CD14-positive monocyte (primary cell): ENCODE data around the gene FBXL16. TPM values are rescaled to one million over a fixed set of nuclear protein-coding genes. Genes with fewer than 3 reads are reported as not detected.

Source experiments
- DNase-seq, 3 donors: peaks; one replicate each; pipeline ENCODE4 v3.0.0-alpha.2; 2011 to 2022
- H2AFZ ChIP-seq: 2 replicates; pipeline ENCODE4 v1.6.0; 2012; ENCODE audit warnings: mild to moderate bottlenecking, low read depth, low read length, inconsistent platforms; ENCODE audit not compliant: insufficient read depth, poor library complexity, severe bottlenecking
- H3K27ac ChIP-seq, 2 donors: 1 replicate in 1 of 2; 2 replicates in 1 of 2; pipeline ENCODE4 v1.5.1; 2012 to 2013; ENCODE audit warnings: low read length in 2 of 2, control low read depth in 1 of 2, inconsistent platforms in 1 of 2, low read depth in 1 of 2, mild to moderate bottlenecking in 1 of 2
- H3K27me3 ChIP-seq, 2 donors: one replicate each; pipeline versions ENCODE4 v1.6.0 to v1.6.1; 2011 to 2013; ENCODE audit warnings: low read length in 2 of 2; ENCODE audit not compliant: control insufficient read depth in 2 of 2, insufficient read depth in 2 of 2
- H3K36me3 ChIP-seq, 2 donors: replicated peaks in 1 of 2; 1 replicate in 1 of 2; 2 replicates in 1 of 2; pipeline versions ENCODE4 v1.5.1 to v1.6.1; 2012 to 2013; ENCODE audit warnings: low read length in 2 of 2, control low read depth in 1 of 2, inconsistent platforms in 1 of 2, mild to moderate bottlenecking in 1 of 2; ENCODE audit not compliant: insufficient read depth in 2 of 2, control insufficient read depth in 1 of 2
- H3K4me1 ChIP-seq, 2 donors: 1 replicate in 1 of 2; 2 replicates in 1 of 2; pipeline versions ENCODE4 v1.5.1 to v1.6.1; 2012 to 2013; ENCODE audit warnings: low read length in 2 of 2, control low read depth in 1 of 2, inconsistent platforms in 1 of 2, mild to moderate bottlenecking in 1 of 2, moderate library complexity in 1 of 2; ENCODE audit not compliant: insufficient read depth in 2 of 2, control insufficient read depth in 1 of 2
- H3K4me2 ChIP-seq: replicated peaks from 2 replicates; pipeline ENCODE3; 2012; ENCODE audit warnings: low read length, moderate library complexity, mild to moderate bottlenecking; ENCODE audit not compliant: poor library complexity, severe bottlenecking; ENCODE audit errors: extremely low read depth
- H3K4me3 ChIP-seq, 3 experiments: fragments of 200-600 bp in 1 of 3; sonication (generic) in 1 of 3; replicated peaks in 1 of 3; 1 replicate in 2 of 3; 2 replicates in 1 of 3; pipeline ENCODE4 v1.5.1; 2011 to 2013; ENCODE audit warnings: low read length in 3 of 3, mild to moderate bottlenecking in 3 of 3, control low read depth in 2 of 3, low read depth in 2 of 3, inconsistent platforms in 1 of 3, moderate library complexity in 1 of 3
- H3K79me2 ChIP-seq: 2 replicates; pipeline ENCODE4 v1.6.0; 2012; ENCODE audit warnings: mild to moderate bottlenecking, control low read depth, inconsistent platforms, low read length, moderate library complexity; ENCODE audit not compliant: insufficient read depth
- H3K9ac ChIP-seq: 2 replicates; pipeline ENCODE4 v1.6.0; 2017; ENCODE audit warnings: low read length, mild to moderate bottlenecking; ENCODE audit not compliant: insufficient read depth, poor library complexity, severe bottlenecking
- H3K9me3 ChIP-seq, 2 donors: replicated peaks in 1 of 2; 1 replicate in 1 of 2; 2 replicates in 1 of 2; pipeline versions ENCODE4 v1.5.1 to v1.6.1; 2012 to 2013; ENCODE audit warnings: low read length in 2 of 2, control low read depth in 1 of 2; ENCODE audit not compliant: control insufficient read depth in 1 of 2, insufficient read depth in 1 of 2
- H4K20me1 ChIP-seq: 2 replicates; pipeline ENCODE4 v1.6.0; 2012; ENCODE audit warnings: mild to moderate bottlenecking, low read length, control low read depth, moderate library complexity; ENCODE audit not compliant: insufficient read depth
- H3K27ac Mint-ChIP-seq, 7 donors: one replicate each; pipeline ENCODE4 v1.8.0; 2020; ENCODE audit warnings: mild to moderate bottlenecking in 7 of 7, mixed read lengths in 7 of 7, moderate library complexity in 6 of 7, inconsistent platforms in 2 of 7
- H3K27me3 Mint-ChIP-seq, 3 donors: one replicate each; pipeline ENCODE4 v1.8.0; 2021 to 2022; ENCODE audit warnings: low read depth in 3 of 3, mild to moderate bottlenecking in 3 of 3, mixed read lengths in 3 of 3, moderate library complexity in 3 of 3, inconsistent platforms in 1 of 3
- H3K36me3 Mint-ChIP-seq, 2 donors: one replicate each; pipeline ENCODE4 v1.8.0; 2020; ENCODE audit warnings: mixed read lengths in 2 of 2, inconsistent platforms in 1 of 2, mild to moderate bottlenecking in 1 of 2
- H3K4me1 Mint-ChIP-seq: one replicate; pipeline ENCODE4 v1.8.0; 2020; ENCODE audit warnings: mild to moderate bottlenecking, mixed read lengths
- H3K4me3 Mint-ChIP-seq, 2 donors: one replicate each; pipeline ENCODE4 v1.8.0; 2020; ENCODE audit warnings: mild to moderate bottlenecking in 2 of 2, mixed read lengths in 2 of 2, moderate library complexity in 1 of 2
- H3K9me3 Mint-ChIP-seq, 7 donors: one replicate each; pipeline ENCODE4 v1.8.0; 2020 to 2022; ENCODE audit warnings: mixed read lengths in 7 of 7, mild to moderate bottlenecking in 6 of 7, moderate library complexity in 6 of 7, inconsistent platforms in 2 of 7
- CTCF ChIP-seq: fragments of 200-600 bp; IDR thresholded peaks from one replicate; pipeline ENCODE4 v1.8.0; 2022; ENCODE audit warnings: antibody characterized with exemption, mild to moderate bottlenecking
- WGBS: methylation state at CpG from one replicate; pipeline ENCODE4 v1.1.5; 2013; ENCODE audit warnings: missing lambda C conversion rate; ENCODE audit not compliant: insufficient coverage; 5-methylcytosine and 5-hydroxymethylcytosine counted together
- intact Hi-C, 2 donors: fragments of 100-400 bp; cut with micrococcal nuclease; formaldehyde crosslinking; loops; one replicate each; pipeline versions ENCODE4 v1.15.0 to v1.15.1; 2023
- polyA plus RNA-seq, 3 donors: library from polyadenylated mRNA; depleted of rRNA in 1 of 3; unstranded in 2 of 3; stranded (reverse) in 1 of 3; fragments of 300-500 nt in 2 of 3; fragments of >200 nt in 1 of 3; fragmentation: Illumina TruSeq in 2 of 3; gene quantifications; 1 replicate in 2 of 3; 2 replicates in 1 of 3; pipeline ENCODE4 v1.2.3, GENCODE V29; 2012 to 2021

Gene FBXL16
- polyA plus RNA-seq, 3 donors = 0.28 to 1.0 (median 0.49) TPM

- H3K9me3 Mint-ChIP-seq = no peaks in the 10 kb centered on the region
- peaks cover 0 to 3% (median 0%) of the 10 kb centered on the region in 3 donors for H3K27me3 Mint-ChIP-seq
- H3K4me1 Mint-ChIP-seq = peaks cover 10% of the 10 kb centered on the region
- no peaks in the 10 kb centered on the region for H3K9me3 ChIP-seq
- no peak overlapping the region for H3K27ac Mint-ChIP-seq
- H4K20me1 ChIP-seq = no peaks in the 10 kb centered on the region
- H3K4me3 Mint-ChIP-seq = no peak overlapping the region
- H2AFZ ChIP-seq = no peak overlapping the region
- H3K4me1 ChIP-seq = peaks cover 11 to 16% of the 10 kb centered on the region in 2 donors
- H3K36me3 ChIP-seq = no peaks in the 10 kb centered on the region
- H3K9ac ChIP-seq = no peak overlapping the region
- H3K4me3 ChIP-seq = no peak overlapping the region
- H3K27ac ChIP-seq = no peak overlapping the region
- H3K4me2 ChIP-seq = no peak overlapping the region
- no peak for TF ChIP-seq CTCF
- H3K27me3 ChIP-seq = no peaks in the 10 kb centered on the region
- 98% methylated on average over 22 of the region's 22 CpGs for WGBS
- no peak for DNase-seq
- intact Hi-C loops = no loop called here
- H3K79me2 ChIP-seq = no peaks in the 10 kb centered on the region
- H3K36me3 Mint-ChIP-seq = peaks cover 0 to 9% of the 10 kb centered on the region in 2 donors
Measured at GRCh38 chr16:657487-657886, 48.1 kb downstream of the FBXL16 start.

GRCh38 chr16:654034-654433 is 51.6 kb downstream of the FBXL16 start:
- H3K4me3 Mint-ChIP-seq = no peak overlapping the region
- no peaks in the 10 kb centered on the region for H3K27me3 ChIP-seq
- no peak overlapping the region for H2AFZ ChIP-seq
- H3K79me2 ChIP-seq = no peaks in the 10 kb centered on the region
- no peak overlapping the region for H3K27ac ChIP-seq
- H3K27me3 Mint-ChIP-seq = peaks cover 0 to 3% (median 2%) of the 10 kb centered on the region in 3 donors
- DNase-seq = no peak
- no peaks in the 10 kb centered on the region for H3K9me3 Mint-ChIP-seq
- H3K4me3 ChIP-seq = no peak overlapping the region
- H3K36me3 ChIP-seq = no peaks in the 10 kb centered on the region
- H3K4me1 Mint-ChIP-seq = peaks cover 5% of the 10 kb centered on the region
- no peaks in the 10 kb centered on the region for H3K9me3 ChIP-seq
- intact Hi-C loops = loop anchor here in 1 of 2 donors (5.0 kb wide), 1 partner anchor 72 kb away; no protein-coding TSS in a partner anchor
- H4K20me1 ChIP-seq = no peaks in the 10 kb centered on the region
- H3K27ac Mint-ChIP-seq = peak overlapping the region in 2 of 7 donors; percentile 8 to 52
- peaks cover 4 to 15% of the 10 kb centered on the region in 2 donors for H3K4me1 ChIP-seq
- no peak overlapping the region for H3K4me2 ChIP-seq
- H3K9ac ChIP-seq = no peak overlapping the region
- 92% methylated on average over 7 of the region's 12 CpGs for WGBS
- H3K36me3 Mint-ChIP-seq = peaks cover 0 to 9% of the 10 kb centered on the region in 2 donors
- no peak for TF ChIP-seq CTCF
